ENCODE data around the gene ST3GAL2. TPM values are rescaled to one million over a fixed set of nuclear protein-coding genes. Genes with fewer than 3 reads are reported as not detected.
"Not testable (repeated sequence)": the region's sequence is repeated elsewhere in the genome, so short reads cannot be mapped to it uniquely, and the experiment has no call there.

The ST3GAL2 gene
- total RNA-seq, 3 donors from 2014 or later: 15.0 to 18.1 (median 15.6) TPM

DNA sequence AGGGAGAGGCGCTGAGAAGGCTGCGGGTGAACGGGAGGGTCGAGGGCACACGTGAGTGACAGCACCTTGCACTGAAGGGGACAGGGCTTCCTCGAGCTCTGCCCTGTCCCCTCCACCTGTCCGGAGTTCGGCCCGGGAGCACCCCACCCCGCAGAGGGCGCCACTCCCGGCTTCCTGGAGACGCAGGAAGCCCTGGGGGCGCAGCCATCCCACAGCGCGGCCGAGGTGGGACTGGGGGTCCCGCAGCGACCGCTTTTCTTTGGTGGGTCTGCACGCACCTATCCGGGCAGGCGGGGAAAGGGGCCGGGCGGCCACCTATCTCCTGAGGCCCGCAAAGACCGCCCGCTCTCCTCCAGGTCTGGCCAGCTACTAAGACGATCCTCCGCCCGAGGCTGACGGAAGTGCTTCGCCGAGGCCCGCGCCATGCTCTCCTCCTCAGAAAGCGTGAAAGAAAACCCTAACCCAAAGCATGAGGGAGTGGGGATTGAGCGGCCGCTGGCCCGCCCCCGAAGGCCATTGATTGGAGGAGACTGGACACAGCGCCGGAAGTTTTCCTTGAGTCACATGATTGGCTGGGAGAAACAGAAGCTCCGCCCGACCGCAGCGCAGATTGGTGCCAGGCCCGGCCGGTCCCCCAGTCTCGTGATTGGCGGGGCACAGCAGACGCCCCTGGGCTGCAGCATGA, 57.8 kb downstream of the ST3GAL2 start:
- Mint-ChIP-seq H3K36me3 (ENCODE audit: insufficient read depth) (peaks cover 9% of the 10 kb centered on the region), H3K4me3 (peak overlapping the region; percentile 96), H3K9me3 (no peaks in the 10 kb centered on the region), H3K4me1 (ENCODE audit: low read depth) (peaks cover 17% of the 10 kb centered on the region), H3K27me3 (ENCODE audit: low read depth) (no peaks in the 10 kb centered on the region)
- ATAC-seq: peak; percentile 89 to 91
- peak; percentile 92 for DNase-seq

DNA sequence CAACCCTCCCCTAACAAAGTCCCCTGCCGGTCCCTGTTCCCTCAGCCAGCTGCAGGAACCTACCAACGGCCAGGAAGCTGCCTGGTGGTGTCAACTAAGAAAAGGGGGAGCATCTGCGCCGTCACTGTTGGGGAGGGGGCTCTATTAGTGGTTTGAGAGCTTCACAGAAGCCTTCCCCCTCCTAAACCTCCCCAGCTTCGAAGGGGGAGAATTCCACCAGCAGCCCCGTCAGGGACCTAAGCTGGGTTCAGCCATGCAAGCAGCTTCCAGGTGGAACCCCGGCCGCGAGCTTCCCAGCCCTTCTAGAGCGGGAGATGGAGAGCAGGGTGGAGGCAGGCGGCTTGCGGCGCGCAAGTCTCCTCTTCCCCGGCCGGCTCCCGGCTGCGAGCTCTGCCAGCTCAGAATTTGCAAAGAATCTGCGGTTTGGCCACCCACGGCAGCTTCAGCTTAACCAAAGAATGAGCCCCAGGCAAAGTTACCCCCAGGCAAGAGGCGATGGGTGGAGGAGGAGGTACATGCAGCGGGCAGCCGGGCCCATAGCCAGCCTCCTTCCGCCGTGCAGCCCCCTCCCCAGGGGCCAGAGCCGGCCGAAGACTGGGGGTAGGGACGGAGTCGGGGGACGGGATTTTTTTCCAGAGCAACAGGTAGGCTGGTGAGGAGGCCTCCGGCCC, 58.5 kb downstream of the ST3GAL2 start:
- no peaks in the 10 kb centered on the region for H3K27me3 Mint-ChIP-seq (ENCODE audit: low read depth)
- peak overlapping the region; percentile 96 for H3K4me3 Mint-ChIP-seq
- peaks cover 19% of the 10 kb centered on the region for H3K4me1 Mint-ChIP-seq (ENCODE audit: low read depth)
- ATAC-seq (peak; percentile 64 to 66), DNase-seq (peak; percentile 77)
- H3K36me3 Mint-ChIP-seq (ENCODE audit: insufficient read depth): peaks cover 12% of the 10 kb centered on the region
- H3K9me3 Mint-ChIP-seq: no peaks in the 10 kb centered on the region

DNA sequence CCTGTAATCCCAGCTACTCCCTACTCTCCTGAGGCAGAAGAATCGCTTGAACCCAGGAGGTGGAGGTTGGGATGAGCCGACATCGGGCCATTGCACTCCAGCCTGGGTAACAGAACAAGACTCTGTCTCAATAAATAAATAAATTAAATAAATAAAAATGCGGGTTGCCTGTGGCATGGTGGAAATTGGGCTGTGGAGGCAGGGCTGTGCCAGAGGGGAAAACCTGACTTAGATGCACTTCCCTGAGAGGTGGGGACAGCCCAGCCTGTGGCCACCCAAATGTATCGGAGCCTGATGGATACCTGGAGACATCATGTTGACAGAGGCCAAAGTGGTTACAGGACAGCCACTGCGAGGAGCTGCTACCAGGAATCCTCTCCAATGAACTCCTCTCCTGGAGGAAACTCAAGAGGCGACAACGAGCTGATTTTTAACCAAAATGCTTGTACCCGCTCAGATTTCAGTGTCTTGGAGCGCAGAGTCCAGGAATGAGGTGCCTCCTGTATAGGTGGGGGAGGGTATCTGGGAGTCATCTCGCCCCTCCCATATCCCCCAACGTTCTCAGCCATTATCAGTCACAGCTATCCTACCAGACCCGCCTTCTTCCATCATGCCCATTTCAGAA, 59.9 kb downstream of the ST3GAL2 start:
- Mint-ChIP-seq H3K27me3 (ENCODE audit: low read depth) (no peaks in the 10 kb centered on the region), H3K4me3 (peak overlapping the region; percentile 96), H3K9me3 (no peaks in the 10 kb centered on the region), H3K36me3 (ENCODE audit: insufficient read depth) (peaks cover 13% of the 10 kb centered on the region), H3K4me1 (ENCODE audit: low read depth) (peaks cover 19% of the 10 kb centered on the region)
- DNase-seq (no peak), ATAC-seq (no peak)

DNA sequence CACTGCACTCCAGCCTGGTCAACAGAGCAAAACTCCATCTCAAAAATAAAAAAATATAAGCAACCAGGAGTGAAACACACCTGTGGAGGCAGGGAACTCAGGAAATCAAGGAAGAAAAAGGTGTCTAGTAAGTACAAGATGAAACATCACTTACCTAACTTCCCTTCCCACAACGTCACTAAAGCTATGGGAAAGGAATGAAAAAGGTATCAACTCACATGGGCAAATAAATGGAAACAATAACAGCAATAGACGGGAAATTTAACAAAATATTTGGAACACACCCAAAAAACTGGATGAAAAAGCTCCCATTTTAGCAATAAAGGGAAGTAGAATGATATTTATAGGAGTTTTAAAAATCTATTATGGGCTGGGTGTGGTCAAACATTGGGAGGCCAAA, 61.1 kb downstream of the ST3GAL2 start:
- ATAC-seq: no peak
- H3K36me3 Mint-ChIP-seq (ENCODE audit: insufficient read depth): peaks cover 16% of the 10 kb centered on the region

DNA sequence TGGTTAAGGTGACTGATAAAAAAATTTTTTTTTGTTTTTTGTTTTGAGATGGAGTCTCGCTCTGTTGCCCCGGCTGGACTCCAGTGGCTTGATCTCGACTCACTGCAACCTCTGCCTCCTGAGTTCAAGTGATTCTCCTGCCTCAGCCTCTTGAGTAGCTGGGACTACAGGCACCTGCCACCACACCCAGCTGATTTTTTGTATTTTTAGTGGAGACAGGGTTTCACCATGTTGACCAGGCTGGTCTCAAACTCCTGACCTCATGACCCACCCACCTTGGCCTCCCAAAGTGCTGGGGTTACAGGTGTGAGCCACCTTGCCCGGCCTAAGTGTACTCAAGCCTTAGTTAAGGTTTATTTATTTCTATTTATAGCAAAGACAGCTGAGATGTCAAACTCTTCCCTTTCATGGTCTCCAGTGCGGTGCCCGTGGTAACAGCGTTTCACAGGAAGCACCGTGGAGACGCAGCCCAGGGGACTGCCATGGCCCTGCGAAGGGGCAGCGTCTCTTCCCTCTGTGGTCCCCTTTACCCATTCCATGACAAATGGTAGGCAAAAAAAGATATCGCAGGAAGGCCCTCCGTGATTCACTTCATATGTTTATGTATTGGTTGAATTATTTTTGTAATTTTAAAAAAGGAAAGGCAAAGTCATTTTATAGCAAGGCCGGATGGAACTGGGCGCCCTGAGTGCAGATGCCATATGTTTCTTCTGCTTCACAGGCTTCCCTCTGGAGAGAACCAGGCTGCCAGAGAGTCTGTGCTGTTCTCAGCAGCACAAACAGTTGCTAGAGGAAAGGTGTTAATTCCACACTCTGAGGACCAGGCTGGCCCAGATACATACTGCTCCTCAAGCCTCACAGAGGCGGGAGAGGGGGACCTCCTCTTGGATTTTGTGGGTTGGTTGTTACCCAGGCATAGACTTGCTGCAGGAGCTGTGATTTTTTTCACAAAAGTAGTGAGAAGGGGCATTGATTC, 63.0 kb downstream of the ST3GAL2 start:
- ATAC-seq (no peak), DNase-seq (no peak)
- no peaks in the 10 kb centered on the region for H3K27me3 Mint-ChIP-seq (ENCODE audit: low read depth)
- no peaks in the 10 kb centered on the region for H3K9me3 Mint-ChIP-seq
- H3K4me3 Mint-ChIP-seq: no peak overlapping the region
- peaks cover 28% of the 10 kb centered on the region for H3K36me3 Mint-ChIP-seq (ENCODE audit: insufficient read depth)
- peaks cover 15% of the 10 kb centered on the region for H3K4me1 Mint-ChIP-seq (ENCODE audit: low read depth)

More for the DNA sequence above, 61.1 kb downstream of the ST3GAL2 start:
- peak overlapping the region; percentile 31 for H3K4me3 Mint-ChIP-seq
- peaks cover 19% of the 10 kb centered on the region for H3K4me1 Mint-ChIP-seq (ENCODE audit: low read depth)
- H3K27me3 Mint-ChIP-seq (ENCODE audit: low read depth): no peaks in the 10 kb centered on the region
- no peaks in the 10 kb centered on the region for H3K9me3 Mint-ChIP-seq
- no peak for DNase-seq

DNA sequence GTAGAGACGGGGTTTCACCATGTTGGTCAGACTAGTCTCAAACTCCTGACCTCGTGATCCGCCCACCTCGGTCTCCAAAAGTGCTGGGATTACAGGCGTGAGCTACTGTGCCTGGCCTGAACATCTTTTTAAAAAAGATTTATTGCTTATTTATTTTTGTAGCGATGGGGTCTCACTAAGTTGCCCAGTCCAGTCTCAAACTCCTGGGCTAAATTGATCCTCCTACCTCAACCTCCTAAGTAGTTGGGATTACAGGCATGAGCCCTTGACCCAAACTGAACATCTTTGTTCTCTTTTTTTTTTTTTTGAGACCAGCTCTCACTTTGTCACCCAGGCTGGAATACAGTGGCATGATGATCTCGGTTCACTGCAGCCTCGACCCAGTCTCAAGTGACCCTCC, 64.7 kb downstream of the ST3GAL2 start:
- Mint-ChIP-seq H3K9me3 (no peaks in the 10 kb centered on the region), H3K27me3 (ENCODE audit: low read depth) (no peaks in the 10 kb centered on the region), H3K4me3 (no peak overlapping the region), H3K4me1 (ENCODE audit: low read depth) (peaks cover 10% of the 10 kb centered on the region), H3K36me3 (ENCODE audit: insufficient read depth) (peaks cover 35% of the 10 kb centered on the region)
- no peak for ATAC-seq
- DNase-seq: no peak

DNA sequence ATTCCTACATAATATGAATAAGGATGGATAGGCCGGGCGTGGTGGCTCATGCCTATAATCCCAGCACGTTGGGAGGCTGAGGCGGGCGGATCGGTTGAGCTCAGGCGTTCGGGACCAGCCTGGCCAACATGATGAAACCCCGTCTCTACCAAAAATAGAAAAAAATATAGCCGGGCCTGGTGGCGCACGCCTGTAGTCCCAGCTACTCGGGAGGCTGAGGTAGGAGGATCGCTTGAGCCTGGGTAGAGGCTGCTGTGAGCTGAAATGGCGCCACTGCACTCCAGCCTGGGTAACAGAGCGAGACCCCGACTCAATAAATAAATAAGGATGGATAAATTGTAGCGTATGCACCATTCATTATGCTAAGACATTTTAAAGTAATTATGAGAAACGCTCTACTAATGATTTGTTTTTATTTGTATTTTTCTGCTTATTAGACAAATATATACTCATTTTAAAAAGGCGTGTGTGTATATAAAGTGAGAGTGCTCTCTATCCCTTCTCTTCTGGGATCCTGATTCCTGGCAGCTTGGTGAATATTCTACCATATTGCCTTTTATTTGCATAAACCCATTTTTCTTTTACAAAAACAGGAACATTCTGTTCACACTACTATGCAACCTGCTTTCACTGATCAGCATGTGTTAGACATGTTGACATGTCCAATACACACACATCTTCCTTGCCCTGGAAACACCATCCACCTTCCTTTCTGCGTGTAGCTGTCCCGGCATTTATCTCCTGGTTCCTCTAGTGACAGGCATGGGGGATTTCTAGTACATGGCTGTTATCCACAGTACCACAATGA, 65.8 kb downstream of the ST3GAL2 start:
- H3K4me3 Mint-ChIP-seq: no peak overlapping the region
- no peaks in the 10 kb centered on the region for H3K9me3 Mint-ChIP-seq
- ATAC-seq (no peak), DNase-seq (no peak)
- H3K36me3 Mint-ChIP-seq (ENCODE audit: insufficient read depth): peaks cover 38% of the 10 kb centered on the region
- H3K27me3 Mint-ChIP-seq (ENCODE audit: low read depth): no peaks in the 10 kb centered on the region
- peaks cover 7% of the 10 kb centered on the region for H3K4me1 Mint-ChIP-seq (ENCODE audit: low read depth)

DNA sequence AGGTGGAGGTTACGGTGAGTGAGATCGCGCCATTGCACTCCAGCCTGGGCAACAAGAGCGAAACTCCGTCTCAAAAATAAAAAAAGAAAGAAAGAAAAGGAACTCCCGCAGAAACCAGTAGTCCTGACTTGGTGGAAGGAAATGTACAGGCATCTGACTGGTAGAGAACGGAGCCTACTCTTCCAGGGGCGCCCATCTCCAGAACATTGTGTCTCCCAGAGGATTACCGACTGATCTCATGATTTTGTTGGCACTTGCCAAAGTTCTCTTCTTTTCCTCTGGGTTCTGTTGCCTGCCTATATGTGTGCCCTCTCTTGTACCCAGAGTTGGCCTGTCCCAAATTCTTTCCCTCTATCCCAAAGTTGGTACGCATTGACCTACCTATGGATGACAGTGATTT, 68.0 kb downstream of the ST3GAL2 start:
- H3K27me3 Mint-ChIP-seq (ENCODE audit: low read depth): no peaks in the 10 kb centered on the region
- H3K4me3 Mint-ChIP-seq: no peak overlapping the region
- no peaks in the 10 kb centered on the region for H3K9me3 Mint-ChIP-seq
- ATAC-seq (no peak), DNase-seq (no peak)
- H3K36me3 Mint-ChIP-seq (ENCODE audit: insufficient read depth): peaks cover 39% of the 10 kb centered on the region
- peaks cover 2% of the 10 kb centered on the region for H3K4me1 Mint-ChIP-seq (ENCODE audit: low read depth)

DNA sequence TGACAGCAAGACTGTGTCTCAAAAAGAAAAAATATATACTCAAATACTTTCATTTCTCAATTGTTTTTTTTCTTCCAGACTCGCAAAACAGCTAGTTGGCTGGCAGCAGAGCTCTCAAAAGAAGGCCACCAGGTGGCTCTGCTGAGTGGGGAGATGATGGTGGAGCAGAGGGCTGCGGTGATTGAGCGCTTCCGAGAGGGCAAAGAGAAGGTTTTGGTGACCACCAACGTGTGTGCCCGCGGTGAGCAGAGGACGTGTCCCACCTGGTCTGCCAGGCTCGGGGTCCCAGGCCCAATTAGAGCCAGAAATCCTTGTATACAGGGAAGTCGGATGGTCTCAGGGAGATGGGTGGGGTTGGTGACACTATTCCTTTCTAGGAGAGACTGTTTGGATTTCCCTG, 68.8 kb downstream of the ST3GAL2 start:
- H3K4me3 Mint-ChIP-seq; H3K27me3 Mint-ChIP-seq (ENCODE audit: low read depth): not testable (repeated sequence)
- peak; percentile 75 to 81 for ATAC-seq

DNA sequence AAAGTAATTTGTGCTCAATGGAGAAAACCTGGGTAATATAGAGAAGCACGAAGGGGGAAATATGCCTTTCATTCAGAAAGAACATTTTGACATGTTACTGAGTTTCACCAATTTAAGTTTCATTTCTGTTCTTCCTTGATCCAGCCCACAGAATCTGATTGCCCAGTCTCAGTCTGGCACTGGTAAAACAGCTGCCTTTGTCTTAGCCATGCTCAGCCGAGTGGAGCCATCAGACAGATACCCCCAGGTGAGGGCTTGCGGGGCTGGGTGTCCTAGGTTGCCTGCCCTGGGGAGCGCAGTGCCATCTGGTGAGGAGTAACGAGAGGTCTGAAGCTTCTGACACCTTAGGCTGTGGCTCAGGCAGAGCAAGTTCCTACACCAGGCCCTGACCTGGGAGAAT, 74.5 kb downstream of the ST3GAL2 start:
- H3K9me3 Mint-ChIP-seq: no peaks in the 10 kb centered on the region
- no peaks in the 10 kb centered on the region for H3K4me1 Mint-ChIP-seq (ENCODE audit: low read depth)
- ATAC-seq (no peak), DNase-seq (no peak)
- H3K36me3 Mint-ChIP-seq (ENCODE audit: insufficient read depth): peaks cover 22% of the 10 kb centered on the region
- H3K4me3 Mint-ChIP-seq: no peak overlapping the region
- no peaks in the 10 kb centered on the region for H3K27me3 Mint-ChIP-seq (ENCODE audit: low read depth)

More for the DNA sequence above, 68.8 kb downstream of the ST3GAL2 start:
- H3K9me3 Mint-ChIP-seq; H3K4me1 Mint-ChIP-seq (ENCODE audit: low read depth): not testable (repeated sequence)
- DNase-seq: peak; percentile 28
- H3K36me3 Mint-ChIP-seq (ENCODE audit: insufficient read depth): peaks cover 35% of the 10 kb centered on the region

DNA sequence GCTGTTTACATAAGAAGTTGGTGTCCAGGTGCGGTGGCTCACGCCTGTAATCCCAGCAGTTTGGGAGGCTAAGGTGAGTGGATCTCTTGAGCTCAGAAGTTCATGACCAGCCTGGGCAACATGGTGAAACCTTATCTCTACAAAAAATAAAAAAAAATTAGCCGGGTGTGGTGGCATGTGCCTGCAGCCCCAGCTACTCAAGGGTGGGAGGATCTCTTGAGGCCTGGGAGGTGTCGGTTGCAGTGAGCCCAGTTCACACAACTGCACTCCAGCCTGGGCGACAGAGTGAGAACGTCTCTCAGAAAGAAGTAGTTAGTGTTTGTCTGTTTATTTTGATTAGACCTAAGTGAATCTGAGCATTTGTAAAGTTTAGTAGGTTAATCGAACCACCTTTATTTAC, 79.3 kb downstream of the ST3GAL2 start:
- Mint-ChIP-seq H3K4me1 (ENCODE audit: low read depth) (no peaks in the 10 kb centered on the region), H3K4me3 (no peak overlapping the region), H3K36me3 (ENCODE audit: insufficient read depth) (peaks cover 24% of the 10 kb centered on the region), H3K27me3 (ENCODE audit: low read depth) (no peaks in the 10 kb centered on the region), H3K9me3 (no peaks in the 10 kb centered on the region)
- DNase-seq (no peak), ATAC-seq (no peak)

DNA sequence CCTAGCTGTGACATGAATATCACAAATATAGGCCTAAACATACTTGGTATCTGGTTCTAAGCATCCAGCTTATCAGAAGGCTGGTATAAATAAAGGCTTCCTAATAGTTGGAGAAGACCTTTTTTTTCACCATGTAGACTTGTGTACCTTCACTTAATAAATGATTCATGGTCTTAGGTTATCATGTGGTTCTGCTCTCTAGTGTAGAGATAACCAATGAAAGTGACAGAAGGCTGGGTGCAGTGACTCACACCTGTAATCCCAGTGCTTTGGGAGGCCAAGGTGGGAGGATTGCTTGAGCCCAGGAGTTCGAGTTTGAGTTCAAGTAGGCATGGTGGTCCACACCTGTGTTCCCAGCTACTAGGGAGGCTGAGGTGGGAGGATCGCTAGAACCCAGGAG, 89.1 kb downstream of the ST3GAL2 start:
- no peak for DNase-seq
- peaks cover 33% of the 10 kb centered on the region for H3K4me1 Mint-ChIP-seq (ENCODE audit: low read depth)
- ATAC-seq: no peak
- H3K27me3 Mint-ChIP-seq (ENCODE audit: low read depth): no peaks in the 10 kb centered on the region
- no peaks in the 10 kb centered on the region for H3K9me3 Mint-ChIP-seq
- H3K4me3 Mint-ChIP-seq: no peak overlapping the region
- peaks cover 13% of the 10 kb centered on the region for H3K36me3 Mint-ChIP-seq (ENCODE audit: insufficient read depth)

DNA sequence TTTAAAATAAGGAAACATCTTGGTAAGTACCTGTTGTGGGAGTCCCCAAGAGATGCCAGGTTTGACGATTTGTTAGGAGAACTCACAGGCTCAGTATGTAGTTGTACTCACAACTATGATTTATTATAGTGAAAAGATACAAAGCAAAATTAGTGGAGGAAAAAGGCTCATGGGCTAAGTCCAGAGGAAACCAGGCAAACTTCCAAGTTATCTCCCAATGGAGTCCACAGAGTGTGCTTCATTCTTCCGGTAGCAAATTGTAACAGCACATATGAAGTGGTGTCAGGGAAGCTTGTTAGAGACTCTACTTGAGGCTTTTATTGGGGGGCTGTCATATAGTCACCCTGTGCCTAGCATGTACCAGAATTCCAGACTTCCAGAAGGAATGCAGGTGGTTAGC, 89.9 kb downstream of the ST3GAL2 start:
- H3K4me3 Mint-ChIP-seq: no peak overlapping the region
- H3K27me3 Mint-ChIP-seq (ENCODE audit: low read depth): no peaks in the 10 kb centered on the region
- H3K9me3 Mint-ChIP-seq: no peaks in the 10 kb centered on the region
- peaks cover 10% of the 10 kb centered on the region for H3K36me3 Mint-ChIP-seq (ENCODE audit: insufficient read depth)
- H3K4me1 Mint-ChIP-seq (ENCODE audit: low read depth): peaks cover 33% of the 10 kb centered on the region
- DNase-seq: no peak
- ATAC-seq: no peak

Measured in activated T-cell treated with anti-CD3 and anti-CD28 coated beads, Interleukin-2, amount 50 U/mL, for 4 hours (primary cell).